A673 (cell line): Measurements from ENCODE around the gene NKX1-1. TPM values are rescaled to one million over a fixed set of nuclear protein-coding genes. Genes with fewer than 3 reads are reported as not detected.

Source experiments
- BruUV-seq: library from RNA; stranded (reverse); fragments of 400-500 nt; replicated peaks from 2 replicates; lab custom pipeline; 2021; lab: Mats Ljungman, UMichigan
- CTCF ChIA-PET: fragments of 300-600 bp; sonication (Branson Sonifier 250); formaldehyde crosslinking; loops from one replicate; lab custom pipeline; 2022; ENCODE audit warnings: antibody characterized with exemption; lab: Charles Lee
- POLR2A ChIA-PET: fragments of 300-600 bp; sonication (Branson Sonifier 250); formaldehyde crosslinking; loops from one replicate; lab custom pipeline; 2022; ENCODE audit warnings: antibody characterized with exemption; ENCODE audit not compliant: low non-redundant PET; lab: Charles Lee
- DNase-seq: peaks from one replicate; pipeline ENCODE4 v3.0.0-alpha.2; 2015; ENCODE audit warnings: low spot score
- H3K27ac ChIP-seq: fragments of 200-600 bp; sonication (generic); 2 replicates; pipeline ENCODE4 v1.5.1; 2016; ENCODE audit warnings: mixed run types, low read depth, mild to moderate bottlenecking, mixed read lengths, antibody characterized with exemption, low read length; ENCODE audit not compliant: poor library complexity, severe bottlenecking
- H3K27me3 ChIP-seq: fragments of 200-600 bp; sonication (generic); replicated peaks from 2 replicates; pipeline ENCODE4 v1.6.1; 2017; ENCODE audit warnings: mixed run types, low read depth, mild to moderate bottlenecking, mixed read lengths, antibody characterized with exemption, low read length; ENCODE audit not compliant: insufficient read depth, poor library complexity
- H3K36me3 ChIP-seq: fragments of 200-600 bp; sonication (generic); 2 replicates; pipeline ENCODE4 v1.6.1; 2016; ENCODE audit warnings: mixed run types, mild to moderate bottlenecking, mixed read lengths, antibody characterized with exemption, low read length; ENCODE audit not compliant: insufficient read depth, poor library complexity, severe bottlenecking
- H3K4me1 ChIP-seq: fragments of 200-600 bp; sonication (generic); 2 replicates; pipeline ENCODE4 v1.6.1; 2017; ENCODE audit warnings: mixed run types, mild to moderate bottlenecking, mixed read lengths, antibody characterized with exemption, low read length; ENCODE audit not compliant: insufficient read depth, poor library complexity, severe bottlenecking
- H3K4me3 ChIP-seq: fragments of 200-600 bp; sonication (generic); 2 replicates; pipeline ENCODE4 v1.5.1; 2016; ENCODE audit warnings: low read depth, mixed run types, mild to moderate bottlenecking, mixed read lengths, low read length; ENCODE audit not compliant: poor library complexity, severe bottlenecking
- H3K9me3 ChIP-seq: fragments of 200-600 bp; sonication (generic); 2 replicates; pipeline ENCODE4 v1.6.1; 2016; ENCODE audit warnings: mixed run types, low read depth, mild to moderate bottlenecking, mixed read lengths, antibody characterized with exemption, low read length; ENCODE audit not compliant: poor library complexity, severe bottlenecking
- CTCF ChIP-seq: fragments of 300-800, 200-600 bp; sonication (generic); conservative IDR thresholded peaks from 2 replicates; pipeline ENCODE4 v1.5.1; 2017; ENCODE audit warnings: low read depth, mild to moderate bottlenecking, antibody characterized with exemption, low read length, moderate library complexity, mixed read lengths
- EZH2 ChIP-seq: fragments of 200-600 bp; sonication (generic); IDR thresholded peaks from 2 replicates; pipeline ENCODE4 v1.6.1; 2017; ENCODE audit warnings: borderline replicate concordance, low read depth, mild to moderate bottlenecking, mixed read lengths, antibody characterized with exemption, low read length; ENCODE audit not compliant: poor library complexity, severe bottlenecking
- intact Hi-C: fragments of 100-400 bp; cut with micrococcal nuclease; formaldehyde crosslinking; loops from one replicate; pipeline ENCODE4 v1.10.0; 2022; ENCODE audit not compliant: unreplicated experiment
- total RNA-seq: library from RNA; stranded (reverse); gene quantifications from 2 replicates; pipeline ENCODE4 v1.2.3, GENCODE V29; 2021

The NKX1-1 gene
- total RNA-seq, 1 experiment from 2014 or later = not detected

GRCh38 chr4:1409491-1410425, 3.5 kb upstream of the NKX1-1 start:
- DNase-seq = no peak
- ChIA-PET CTCF (no interaction called here), POLR2A (no interaction called here)
- no TSS peak for BruUV-seq
- Histone ChIP-seq H3K36me3 (no peaks in the 10 kb centered on the region), H3K4me3 (no peak overlapping the region), H3K27ac (no peak overlapping the region), H3K27me3 (peaks cover 91% of the 10 kb centered on the region), H3K9me3 (no peaks in the 10 kb centered on the region), H3K4me1 (no peaks in the 10 kb centered on the region)
- intact Hi-C loops = loop anchor here (5.0 kb wide), 1 partner anchor 48 kb away; no protein-coding TSS in a partner anchor
- TF ChIP-seq EZH2 (no peak), CTCF (no peak)

GRCh38 chr4:1409079-1409478, 2.8 kb upstream of the NKX1-1 start:
- intact Hi-C loops = no loop called here
- Histone ChIP-seq H3K4me1 (no peaks in the 10 kb centered on the region), H3K36me3 (no peaks in the 10 kb centered on the region), H3K4me3 (no peak overlapping the region), H3K9me3 (no peaks in the 10 kb centered on the region), H3K27me3 (peaks cover 97% of the 10 kb centered on the region), H3K27ac (no peak overlapping the region)
- ChIA-PET POLR2A (no interaction called here), CTCF (no interaction called here)
- BruUV-seq = no TSS peak
- TF ChIP-seq CTCF (no peak), EZH2 (no peak)
- no peak for DNase-seq

GRCh38 chr4:1408418-1408817, 2.2 kb upstream of the NKX1-1 start:
- Histone ChIP-seq H3K27me3 (peaks cover 97% of the 10 kb centered on the region), H3K4me3 (no peak overlapping the region), H3K27ac (no peak overlapping the region), H3K4me1 (no peaks in the 10 kb centered on the region), H3K36me3 (no peaks in the 10 kb centered on the region), H3K9me3 (no peaks in the 10 kb centered on the region)
- ChIA-PET POLR2A (no interaction called here), CTCF (no interaction called here)
- TF ChIP-seq EZH2 (no peak), CTCF (0 out of 2 replicates have a peak, but pooled peaks have one; percentile 12)
- DNase-seq = no peak
- intact Hi-C loops = no loop called here
- no TSS peak for BruUV-seq
